ENCODE data around the gene RAI1. TPM values are rescaled to one million over a fixed set of nuclear protein-coding genes. Genes with fewer than 3 reads are reported as not detected.

Gene RAI1
- polyA plus RNA-seq, 2 of the 4 experiments (the other 2 are of a cell fraction), result 3.5 to 23.8 TPM

GRCh38 chr17:17805575-17805974, 124.3 kb downstream of the RAI1 start:
- no peak for TF ChIP-seq RAD21 (conservative IDR thresholded peaks at IDR 0.05 in 1 of 2, IDR thresholded peaks at IDR 0.05 in 1 of 2)
- TF ChIP-seq TFCP2L1 (CRISPR knock-in tag; IDR thresholded peaks at IDR 0.05), result no peak
- no peak for TF ChIP-seq HEYL (CRISPR knock-in tag; IDR thresholded peaks at IDR 0.05)
- TF ChIP-seq EHMT2 (IDR thresholded peaks at IDR 0.05; ENCODE audit: low read depth), result no peak
- TF ChIP-seq HOXB5 (CRISPR knock-in tag; IDR thresholded peaks at IDR 0.05), result no peak
- no peak for TF ChIP-seq HES2 (IDR thresholded peaks at IDR 0.05)
- TF ChIP-seq NPAS2 (CRISPR knock-in tag; IDR thresholded peaks at IDR 0.05; ENCODE audit: borderline replicate concordance), result no peak
- TF ChIP-seq FOSB (CRISPR knock-in tag; IDR thresholded peaks at IDR 0.05), result no peak
- TF ChIP-seq EP300 (IDR thresholded peaks at IDR 0.05), result no peak
- no peak for TF ChIP-seq RARB (CRISPR knock-in tag; IDR thresholded peaks at IDR 0.05)
- no peak for TF ChIP-seq HMGXB4 (CRISPR knock-in tag; IDR thresholded peaks at IDR 0.05; ENCODE audit: borderline replicate concordance)
- no peak for TF ChIP-seq PHF8 (IDR thresholded peaks at IDR 0.05; ENCODE audit: borderline replicate concordance, low read depth)
- TF ChIP-seq RNF2 (IDR thresholded peaks at IDR 0.05; ENCODE audit: borderline replicate concordance, low read depth), result no peak
- TF ChIP-seq BCL3 (IDR thresholded peaks at IDR 0.05), result no peak
- no peak for TF ChIP-seq MYC (IDR thresholded peaks at IDR 0.05; ENCODE audit: borderline replicate concordance, low read length)
- TF ChIP-seq CBX8 (IDR thresholded peaks at IDR 0.05), result no peak
- TF ChIP-seq SMC3 (IDR thresholded peaks at IDR 0.05), result no peak
- no peak for TF ChIP-seq HOXB13 (CRISPR knock-in tag; IDR thresholded peaks at IDR 0.05; ENCODE audit: low read depth)
- TF ChIP-seq RFX5 (IDR thresholded peaks at IDR 0.05), result no peak
- ATAC-seq (no peak), FAIRE-seq (no peak), DNase-seq (ENCODE audit: low read depth in 1 of 2, low spot score in 1 of 2) (no peak)
- H3K4me1 ChIP-seq, result peaks cover 22% of the 10 kb centered on the region; the same call in 2 of the 3 replicates
- H3K27ac ChIP-seq, result peak overlapping the region in 1 of 2 experiments; percentile 56; a peak in 3 of 6 replicates
- WGBS (ENCODE audit: missing lambda C conversion rate), result 90% methylated on average over 9 of the region's 9 CpGs
- no peak overlapping the region for H3K4me3 ChIP-seq
- H3K9me3 ChIP-seq, result no peaks in the 10 kb centered on the region
- CTCF ChIA-PET, result interaction anchor here (1.1 to 30.5 kb wide), 5 partner anchors 9 to 124 kb away, joined by 3 to 859 read pairs (median 7); partner anchors contain the start of gene SREBF1
- no peak overlapping the region for H3K4me2 ChIP-seq
- POLR2A ChIA-PET, result interaction anchor here (2.7 kb wide), 1 partner anchor 31 kb away, joined by 10 read pairs; the partner anchor contains the start of gene SREBF1

- ChIA-PET POLR2A (interaction anchor here (2.7 kb wide), 1 partner anchor 30 kb away, joined by 10 read pairs; the partner anchor contains the start of gene SREBF1), CTCF (interaction anchor here (1.0 to 30.5 kb wide), 8 partner anchors 9 to 228 kb away, joined by 3 to 859 read pairs (median 6); partner anchors contain the start of genes RAI1 and SREBF1)
- DNase-seq (ENCODE audit: low read depth in 1 of 2, low spot score in 1 of 2), result no peak
- no peak for ATAC-seq
- Histone ChIP-seq H3K4me1 (peaks cover 26% of the 10 kb centered on the region), H3K4me3 (no peak overlapping the region), H3K4me2 (no peak overlapping the region), H3K27ac (peak overlapping the region in 1 of 2 experiments; percentile 56; a peak in 3 of 6 replicates), H3K9me3 (no peaks in the 10 kb centered on the region)
- TF ChIP-seq NPAS2 (CRISPR knock-in tag; IDR thresholded peaks at IDR 0.05; ENCODE audit: borderline replicate concordance) (no peak), KDM1A (IDR thresholded peaks at IDR 0.05; ENCODE audit: low read depth) (peak; percentile 62; the same call in 1 of the 2 replicates), ZFP36 (IDR thresholded peaks at IDR 0.05; ENCODE audit: borderline replicate concordance, partially characterized antibody) (peak; percentile 99), JUN (IDR thresholded peaks at IDR 0.05) (no peak)
- no peak for FAIRE-seq
- 95% methylated on average over 4 of the region's 4 CpGs for WGBS (ENCODE audit: missing lambda C conversion rate)
These were observed 124.8 kb downstream of the RAI1 start for GRCh38 chr17:17806035-17806434.

Measured in A549 (cell line).